Measurements from ENCODE around the gene CXADR. TPM values are rescaled to one million over a fixed set of nuclear protein-coding genes. Genes with fewer than 3 reads are reported as not detected.
"Not testable (repeated sequence)": the region's sequence is repeated elsewhere in the genome, so short reads cannot be mapped to it uniquely, and the experiment has no call there.

The CXADR gene
- total RNA-seq, 4 donors from 2014 or later, result 87.7 to 123 (median 112) TPM

GRCh38 chr21:17495680-17496079 is 17.2 kb upstream of the CXADR start:
- H3K27ac ChIP-seq, result no peak overlapping the region
- no peak for TF ChIP-seq POLR2AphosphoS5 (IDR thresholded peaks at IDR 0.05)
- TF ChIP-seq, protein P1, sequence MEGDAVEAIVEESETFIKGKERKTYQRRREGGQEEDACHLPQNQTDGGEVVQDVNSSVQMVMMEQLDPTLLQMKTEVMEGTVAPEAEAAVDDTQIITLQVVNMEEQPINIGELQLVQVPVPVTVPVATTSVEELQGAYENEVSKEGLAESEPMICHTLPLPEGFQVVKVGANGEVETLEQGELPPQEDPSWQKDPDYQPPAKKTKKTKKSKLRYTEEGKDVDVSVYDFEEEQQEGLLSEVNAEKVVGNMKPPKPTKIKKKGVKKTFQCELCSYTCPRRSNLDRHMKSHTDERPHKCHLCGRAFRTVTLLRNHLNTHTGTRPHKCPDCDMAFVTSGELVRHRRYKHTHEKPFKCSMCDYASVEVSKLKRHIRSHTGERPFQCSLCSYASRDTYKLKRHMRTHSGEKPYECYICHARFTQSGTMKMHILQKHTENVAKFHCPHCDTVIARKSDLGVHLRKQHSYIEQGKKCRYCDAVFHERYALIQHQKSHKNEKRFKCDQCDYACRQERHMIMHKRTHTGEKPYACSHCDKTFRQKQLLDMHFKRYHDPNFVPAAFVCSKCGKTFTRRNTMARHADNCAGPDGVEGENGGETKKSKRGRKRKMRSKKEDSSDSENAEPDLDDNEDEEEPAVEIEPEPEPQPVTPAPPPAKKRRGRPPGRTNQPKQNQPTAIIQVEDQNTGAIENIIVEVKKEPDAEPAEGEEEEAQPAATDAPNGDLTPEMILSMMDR (IDR thresholded peaks at IDR 0.05), result no peak
- TF ChIP-seq EP300 (IDR thresholded peaks at IDR 0.05), result no peak
- TF ChIP-seq POLR2A (IDR thresholded peaks at IDR 0.05), result no peak
- H3K9me3 ChIP-seq, result no peaks in the 10 kb centered on the region
- no peaks in the 10 kb centered on the region for H3K27me3 ChIP-seq
- H3K4me1 ChIP-seq, result peaks cover 19% of the 10 kb centered on the region
- 81% methylated on average over 2 of the region's 2 CpGs for WGBS
- DNase-seq (ENCODE audit: low spot score in 2 of 2), result no peak
- no peaks in the 10 kb centered on the region for H3K36me3 ChIP-seq
- no peak overlapping the region for H3K4me3 ChIP-seq

DNA sequence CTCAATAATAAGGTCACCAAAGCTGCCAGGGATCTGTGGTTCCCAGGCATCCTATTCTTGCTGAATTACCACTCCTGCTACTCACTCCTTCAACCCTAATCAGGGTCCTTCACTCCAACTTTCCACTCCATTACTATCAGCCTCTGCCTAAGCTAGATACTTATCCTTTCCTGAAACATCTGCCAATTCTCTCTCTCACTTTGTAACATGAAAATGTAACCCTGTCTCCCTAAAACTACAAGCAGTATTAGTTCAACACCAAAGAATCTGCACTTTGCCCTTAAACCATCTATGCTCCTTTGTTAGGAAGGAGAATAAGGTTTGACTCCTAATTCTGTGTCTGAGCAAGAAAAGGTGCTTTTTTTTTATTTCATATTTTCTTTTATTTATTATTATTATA is 15.5 kb upstream of the CXADR start:
- Histone ChIP-seq H3K27me3 (no peaks in the 10 kb centered on the region), H3K9me3 (no peaks in the 10 kb centered on the region), H3K36me3 (no peaks in the 10 kb centered on the region), H3K4me1 (peaks cover 13% of the 10 kb centered on the region), H3K4me3 (no peak overlapping the region), H3K27ac (no peak overlapping the region)
- TF ChIP-seq, protein P1 (IDR thresholded peaks at IDR 0.05), result no peak
- DNase-seq (ENCODE audit: low spot score in 2 of 2), result no peak

DNA sequence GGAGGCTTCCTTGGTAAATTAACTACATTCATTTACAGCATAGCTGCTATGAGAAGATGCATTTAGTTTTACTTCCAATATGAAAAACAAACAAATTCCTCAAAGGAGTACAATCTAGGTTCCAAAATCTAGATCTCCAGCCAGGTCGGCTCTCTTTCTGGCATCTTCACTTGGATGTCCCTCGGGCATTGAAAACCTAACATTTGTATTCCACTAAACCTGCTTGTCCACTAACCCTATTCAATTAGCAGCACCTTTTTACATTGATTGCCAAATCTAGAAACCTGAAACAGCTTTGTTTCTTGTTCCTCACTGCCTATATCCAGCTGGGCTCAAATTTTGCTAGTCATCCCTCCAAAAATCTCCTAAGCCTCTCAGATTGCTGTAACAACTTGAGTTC is 14.3 kb upstream of the CXADR start:
- TF ChIP-seq, protein P1 (IDR thresholded peaks at IDR 0.05), result no peak
- TF ChIP-seq POLR2AphosphoS5 (IDR thresholded peaks at IDR 0.05) (no peak), POLR2A (IDR thresholded peaks at IDR 0.05) (no peak), EP300 (IDR thresholded peaks at IDR 0.05) (no peak)
- Histone ChIP-seq H3K36me3 (no peaks in the 10 kb centered on the region), H3K27ac (no peak overlapping the region), H3K4me1 (peaks cover 8% of the 10 kb centered on the region), H3K27me3 (no peaks in the 10 kb centered on the region), H3K9me3 (no peaks in the 10 kb centered on the region), H3K4me3 (no peak overlapping the region)
- WGBS, result 71% methylated on average over 2 of the region's 2 CpGs
- DNase-seq (ENCODE audit: low spot score in 2 of 2), result no peak

DNA sequence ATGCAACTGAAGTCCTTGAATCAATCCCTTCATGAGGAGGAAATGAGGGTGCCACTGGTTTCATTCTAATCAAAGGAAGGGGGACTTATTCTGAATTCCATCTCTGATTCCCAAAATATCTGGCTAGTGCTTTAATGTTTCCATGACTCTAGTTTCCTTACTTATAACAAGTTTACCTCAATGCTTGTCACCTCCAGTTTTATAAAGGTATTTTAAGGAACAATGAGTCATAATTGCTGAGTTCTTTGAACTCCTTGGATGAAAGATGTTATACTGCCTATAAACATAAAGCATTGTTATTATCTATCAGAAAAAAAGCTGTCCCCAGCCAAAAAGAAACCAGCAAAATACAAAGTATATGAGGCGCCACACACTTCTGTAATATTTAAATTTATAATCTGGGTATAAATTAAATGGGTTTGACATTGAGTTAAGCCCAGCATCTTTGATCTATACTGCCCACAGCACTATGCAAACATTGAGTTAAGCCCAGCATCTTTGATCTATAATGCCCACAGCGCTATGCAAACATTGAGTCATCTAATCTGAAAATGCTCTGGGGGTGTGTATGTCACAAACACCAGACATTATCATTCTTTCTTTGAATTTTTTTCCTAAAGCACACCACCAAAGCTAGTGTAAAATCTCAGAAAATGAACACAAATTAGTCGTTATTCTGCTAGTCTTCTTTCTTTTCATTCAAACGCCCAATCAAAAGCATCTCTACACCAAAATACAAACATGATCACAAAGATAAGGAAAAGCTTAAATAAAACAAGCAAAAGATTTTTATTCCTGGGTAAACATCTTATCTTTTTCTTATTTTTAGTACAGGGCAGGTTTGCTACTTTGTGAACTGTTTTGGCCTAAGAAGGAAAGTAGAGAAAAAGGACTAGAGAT is 11.5 kb upstream of the CXADR start:
- no peak for DNase-seq (ENCODE audit: low spot score in 2 of 2)
- WGBS, result 56% methylated on average over 4 of the region's 4 CpGs

GRCh38 chr21:17502985-17503384 is 9.9 kb upstream of the CXADR start:
- H3K27me3 ChIP-seq; H3K27ac ChIP-seq; H3K4me1 ChIP-seq; H3K9me3 ChIP-seq; H3K36me3 ChIP-seq; H3K4me3 ChIP-seq; DNase-seq (ENCODE audit: low spot score in 2 of 2): not testable (repeated sequence)
- WGBS, result 79% methylated on average over 5 of the region's 5 CpGs

More for the DNA sequence above, 11.5 kb upstream of the CXADR start:
- Histone ChIP-seq H3K4me1 (peaks cover 8% of the 10 kb centered on the region), H3K4me3 (no peak overlapping the region), H3K36me3 (no peaks in the 10 kb centered on the region), H3K9me3 (no peaks in the 10 kb centered on the region), H3K27ac (no peak overlapping the region), H3K27me3 (no peaks in the 10 kb centered on the region)
- TF ChIP-seq POLR2AphosphoS5 (IDR thresholded peaks at IDR 0.05) (no peak), EP300 (IDR thresholded peaks at IDR 0.05) (no peak), POLR2A (IDR thresholded peaks at IDR 0.05) (no peak)
- TF ChIP-seq, protein P1 (IDR thresholded peaks at IDR 0.05), result no peak

All from suprapubic skin (tissue), 4 donors.